Measurements from ENCODE around the gene CWF19L2.
"Not testable (repeated sequence)": the region's sequence is repeated elsewhere in the genome, so short reads cannot be mapped to it uniquely, and the experiment has no call there.

CWF19L2 gene

GRCh38 chr11:107468596-107468995 lies 11.0 kb upstream of the CWF19L2 start:
- H3K4me3 ChIP-seq (ENCODE audit: low read length), result no peak overlapping the region
- peak; percentile 55 for DNase-seq (ENCODE audit: low read depth)
- TF ChIP-seq CTCF (IDR thresholded peaks at IDR 0.05; ENCODE audit: insufficient read depth, low read depth, low read length, missing control alignments), result no peak

- TF ChIP-seq CTCF (IDR thresholded peaks at IDR 0.05; ENCODE audit: insufficient read depth, low read depth, low read length, missing control alignments), result no peak
Measured at GRCh38 chr11:107467696-107468095, 10.1 kb upstream of the CWF19L2 start.

GRCh38 chr11:107466275-107466866 lies 8.7 kb upstream of the CWF19L2 start:
- DNase-seq (ENCODE audit: low read depth), result not testable (repeated sequence)

More at GRCh38 chr11:107467696-107468095, 10.1 kb upstream of the CWF19L2 start:
- no peak overlapping the region for H3K4me3 ChIP-seq (ENCODE audit: low read length)
- no peak for DNase-seq (ENCODE audit: low read depth)

GRCh38 chr11:107457205-107457557 lies 444 bp downstream of the CWF19L2 start:
- TF ChIP-seq CTCF (IDR thresholded peaks at IDR 0.05; ENCODE audit: insufficient read depth, low read depth, low read length, missing control alignments), result no peak
- peak; percentile 11 for DNase-seq (ENCODE audit: low read depth)
- H3K4me3 ChIP-seq (ENCODE audit: low read length), result peak overlapping the region; percentile 94

More at GRCh38 chr11:107466275-107466866, 8.7 kb upstream of the CWF19L2 start:
- not testable (repeated sequence) for H3K4me3 ChIP-seq (ENCODE audit: low read length)

- no peak for DNase-seq (ENCODE audit: low read depth)
- TF ChIP-seq CTCF (IDR thresholded peaks at IDR 0.05; ENCODE audit: insufficient read depth, low read depth, low read length, missing control alignments), result no peak
- no peak overlapping the region for H3K4me3 ChIP-seq (ENCODE audit: low read length)
Measured at GRCh38 chr11:107453594-107454286, 3.9 kb downstream of the CWF19L2 start.

GRCh38 chr11:107446822-107447431 lies 10.7 kb downstream of the CWF19L2 start:
- DNase-seq (ENCODE audit: low read depth), result no peak
- H3K4me3 ChIP-seq (ENCODE audit: low read length), result no peak overlapping the region
- no peak for TF ChIP-seq CTCF (IDR thresholded peaks at IDR 0.05; ENCODE audit: insufficient read depth, low read depth, low read length, missing control alignments)

- no peak for DNase-seq (ENCODE audit: low read depth)
- no peak overlapping the region for H3K4me3 ChIP-seq (ENCODE audit: low read length)
- TF ChIP-seq CTCF (IDR thresholded peaks at IDR 0.05; ENCODE audit: insufficient read depth, low read depth, low read length, missing control alignments), result no peak
Measured at GRCh38 chr11:107442715-107443215, 14.9 kb downstream of the CWF19L2 start.

All from epithelial cell of esophagus (primary cell).